ENCODE results near the gene CLEC16A.

CLEC16A gene

DNA sequence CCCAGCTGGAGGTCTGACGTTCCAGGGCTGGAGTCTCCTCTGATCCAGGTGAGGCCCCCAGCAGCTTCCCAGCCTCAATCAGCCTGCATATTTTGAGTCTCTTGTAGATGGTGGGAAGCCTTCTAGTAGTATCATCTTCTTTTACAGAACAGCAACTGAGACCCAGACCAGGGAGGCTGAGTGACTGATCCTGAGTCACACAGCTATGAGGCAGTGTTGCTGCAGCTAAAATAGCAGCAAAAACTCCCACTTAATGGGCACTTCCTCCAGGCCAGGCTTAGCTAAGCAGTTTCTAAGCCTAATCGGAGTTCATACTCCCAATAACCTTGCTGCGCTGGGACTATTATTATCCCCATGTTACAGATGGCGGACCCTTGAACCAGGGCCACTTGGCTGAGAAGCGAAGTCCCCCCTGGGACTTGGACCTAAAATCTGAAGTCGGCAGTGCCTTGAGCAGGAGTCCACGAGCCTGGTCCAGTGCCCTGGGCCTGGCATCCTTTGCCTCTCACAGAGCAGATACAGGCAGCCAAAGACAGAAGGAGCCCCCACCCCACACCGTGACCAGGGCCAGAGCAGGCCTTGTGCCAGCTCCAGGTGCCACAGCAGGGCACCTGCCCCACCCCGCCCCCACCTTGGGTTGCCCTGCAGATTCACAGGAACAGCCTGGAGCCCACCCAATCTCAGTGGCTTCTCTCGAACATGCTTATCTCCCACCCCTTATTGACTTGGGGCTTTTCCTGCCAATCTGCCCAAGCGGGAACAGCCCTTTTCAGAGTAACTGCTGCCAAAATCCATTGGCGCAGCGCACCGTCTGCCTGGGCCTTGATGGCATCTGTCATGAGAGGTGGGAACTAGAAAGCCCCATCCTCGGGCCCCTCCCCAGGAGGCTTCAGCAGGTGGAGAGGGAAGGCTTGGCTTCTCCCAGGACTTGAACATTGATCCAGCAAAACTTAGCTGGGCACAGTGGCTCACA lies 246.5 kb downstream of the CLEC16A start:
- in situ Hi-C loops (cut with HindIII; ENCODE audit: low sequenced_read_pairs) = no loop called here
- peak; percentile 10 for DNase-seq (ENCODE audit: low read depth, low spot score)
- H3K4me3 ChIP-seq (ENCODE audit: low read depth, low read length) = no peak overlapping the region
- no peak for TF ChIP-seq CTCF (IDR thresholded peaks at IDR 0.05; ENCODE audit: low read depth, low read length)

DNA sequence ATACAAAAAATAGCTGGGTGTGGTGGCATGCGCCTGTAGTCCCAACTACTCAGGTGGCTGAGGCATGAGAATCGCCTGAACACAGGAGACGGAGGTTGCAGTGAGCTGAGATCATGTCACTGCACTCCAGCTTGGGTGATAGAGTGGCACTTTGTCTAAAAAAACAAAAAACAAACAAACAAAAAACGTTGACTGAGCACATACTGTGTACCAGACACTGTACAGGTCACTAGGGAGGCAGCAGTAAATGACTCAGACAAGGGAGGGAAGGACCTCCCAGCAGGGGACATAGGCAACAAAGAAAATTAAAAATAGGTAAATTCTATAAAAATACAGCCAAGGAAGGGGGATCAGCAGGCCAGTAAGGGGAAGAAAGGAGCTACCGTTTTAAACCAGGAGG lies 247.3 kb downstream of the CLEC16A start:
- in situ Hi-C loops (cut with HindIII; ENCODE audit: low sequenced_read_pairs) = no loop called here
- no peak for DNase-seq (ENCODE audit: low read depth, low spot score)
- TF ChIP-seq CTCF (IDR thresholded peaks at IDR 0.05; ENCODE audit: low read depth, low read length) = no peak
- no peak overlapping the region for H3K4me3 ChIP-seq (ENCODE audit: low read depth, low read length)

DNA sequence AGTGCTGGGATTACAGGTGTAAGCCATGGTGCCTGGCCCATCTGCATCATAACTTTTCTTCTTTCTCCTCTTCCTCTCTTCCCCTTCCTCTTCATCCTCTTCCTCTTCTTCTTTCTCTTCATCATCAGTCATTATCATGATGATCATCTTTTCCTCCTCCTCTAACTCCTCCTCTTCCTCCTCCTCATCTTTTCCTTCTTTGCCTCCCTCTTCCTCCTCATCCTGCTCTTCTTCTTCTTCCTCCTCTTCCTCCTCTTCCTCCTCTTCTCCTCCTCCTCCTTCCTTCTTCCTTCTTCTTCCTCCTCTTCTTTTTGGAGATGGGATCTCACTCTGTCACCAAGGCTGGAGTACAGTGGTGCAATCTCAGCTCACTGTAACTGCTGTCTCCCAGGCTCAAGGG lies 249.1 kb downstream of the CLEC16A start:
- DNase-seq (ENCODE audit: low read depth, low spot score) = no peak
- in situ Hi-C loops (cut with HindIII; ENCODE audit: low sequenced_read_pairs) = no loop called here
- no peak for TF ChIP-seq CTCF (IDR thresholded peaks at IDR 0.05; ENCODE audit: low read depth, low read length)
- H3K4me3 ChIP-seq (ENCODE audit: low read depth, low read length) = no peak overlapping the region

- DNase-seq (ENCODE audit: low read depth, low spot score) = no peak
- no peak for TF ChIP-seq CTCF (IDR thresholded peaks at IDR 0.05; ENCODE audit: low read depth, low read length)
- no peak overlapping the region for H3K4me3 ChIP-seq (ENCODE audit: low read depth, low read length)
- in situ Hi-C loops (cut with HindIII; ENCODE audit: low sequenced_read_pairs) = no loop called here
Observed at GRCh38 chr16:11194913-11195312, 250.5 kb downstream of the CLEC16A start.

DNA sequence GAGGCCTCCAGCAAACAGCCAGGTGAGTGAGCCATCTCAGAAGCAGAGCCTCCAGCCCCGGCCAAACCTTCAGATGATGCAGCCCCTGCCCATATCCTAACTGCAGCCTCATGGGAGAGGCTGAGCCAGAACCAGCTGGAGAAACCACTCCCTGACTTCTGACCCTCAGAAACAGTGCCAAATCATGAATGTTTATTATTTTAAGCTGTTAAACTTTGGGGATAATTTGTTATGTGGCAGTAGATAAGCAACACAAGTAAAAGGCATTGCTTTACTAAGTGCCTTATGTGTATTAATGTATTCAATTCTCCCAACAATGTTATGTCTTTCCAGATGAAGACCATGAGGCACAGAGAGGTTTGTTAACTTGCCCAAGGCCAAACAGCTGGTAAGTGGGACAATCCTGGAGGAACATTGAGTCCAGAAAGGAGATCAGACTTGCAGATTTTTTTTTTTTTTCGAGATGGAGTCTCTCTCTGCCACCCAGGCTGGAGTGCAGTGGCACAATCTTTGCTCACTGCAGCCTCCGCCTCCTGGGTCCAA lies 252.0 kb downstream of the CLEC16A start:
- H3K4me3 ChIP-seq (ENCODE audit: low read depth, low read length) = no peak overlapping the region
- in situ Hi-C loops (cut with HindIII; ENCODE audit: low sequenced_read_pairs) = no loop called here

GRCh38 chr16:11198375-11198774 lies 254.0 kb downstream of the CLEC16A start:
- TF ChIP-seq CTCF (IDR thresholded peaks at IDR 0.05; ENCODE audit: low read depth, low read length) = no peak
- DNase-seq (ENCODE audit: low read depth, low spot score) = no peak
- no peak overlapping the region for H3K4me3 ChIP-seq (ENCODE audit: low read depth, low read length)
- in situ Hi-C loops (cut with HindIII; ENCODE audit: low sequenced_read_pairs) = no loop called here

More for the DNA sequence above, 252.0 kb downstream of the CLEC16A start:
- DNase-seq (ENCODE audit: low read depth, low spot score) = peak; percentile 30
- TF ChIP-seq CTCF (IDR thresholded peaks at IDR 0.05; ENCODE audit: low read depth, low read length) = no peak
